HTERT RPE-1 (cell line): ENCODE data around the gene PPDPF.
"Not testable (repeated sequence)": the region's sequence is repeated elsewhere in the genome, so short reads cannot be mapped to it uniquely, and the experiment has no call there.

Experiments
- in situ Hi-C: fragments of 300-500 bp; cut with MboI; formaldehyde crosslinking; loops from 4 replicates; pipeline ENCODE4 v1.14.3; 2020; ENCODE audit warnings: low sequenced_read_pairs

The PPDPF gene

DNA sequence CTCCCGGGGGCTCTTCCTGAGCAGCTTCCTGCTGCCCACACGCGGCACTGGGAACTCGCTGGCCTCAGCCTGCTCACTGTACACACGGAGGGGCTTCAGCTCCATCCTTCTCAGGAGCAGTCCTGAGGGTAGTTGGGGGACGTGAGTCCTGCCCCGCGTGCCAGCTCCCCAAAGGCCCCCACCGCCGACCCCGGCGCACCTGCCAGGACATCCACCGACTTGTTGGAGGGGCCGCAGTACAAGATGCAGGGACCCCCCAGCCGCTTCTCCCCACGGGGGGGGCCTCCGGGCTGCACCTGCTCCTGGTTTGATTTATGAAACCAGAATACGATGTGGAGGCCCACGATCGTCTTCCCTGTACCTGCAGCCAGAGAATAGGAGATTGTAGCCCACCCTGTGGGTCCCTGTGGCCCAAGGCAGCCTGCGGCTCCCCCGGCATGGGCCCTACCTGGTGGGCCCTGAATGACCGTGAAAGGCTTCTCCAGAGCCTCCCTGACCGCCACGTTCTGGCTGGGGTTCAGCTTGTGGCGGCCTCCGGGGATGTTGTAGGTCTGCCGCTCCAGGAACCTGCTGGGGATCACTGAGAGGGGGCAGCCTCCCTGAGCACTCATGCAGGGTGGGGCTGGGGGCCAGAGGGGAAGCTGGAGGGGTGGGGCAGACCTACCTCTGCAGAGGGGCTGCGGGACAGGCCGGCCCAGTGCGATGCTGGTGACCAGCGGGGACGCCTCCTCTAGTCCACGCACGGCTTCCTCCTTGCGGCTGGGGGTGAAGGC lies 41.2 kb downstream of the PPDPF start:
- in situ Hi-C loops: no loop called here

DNA sequence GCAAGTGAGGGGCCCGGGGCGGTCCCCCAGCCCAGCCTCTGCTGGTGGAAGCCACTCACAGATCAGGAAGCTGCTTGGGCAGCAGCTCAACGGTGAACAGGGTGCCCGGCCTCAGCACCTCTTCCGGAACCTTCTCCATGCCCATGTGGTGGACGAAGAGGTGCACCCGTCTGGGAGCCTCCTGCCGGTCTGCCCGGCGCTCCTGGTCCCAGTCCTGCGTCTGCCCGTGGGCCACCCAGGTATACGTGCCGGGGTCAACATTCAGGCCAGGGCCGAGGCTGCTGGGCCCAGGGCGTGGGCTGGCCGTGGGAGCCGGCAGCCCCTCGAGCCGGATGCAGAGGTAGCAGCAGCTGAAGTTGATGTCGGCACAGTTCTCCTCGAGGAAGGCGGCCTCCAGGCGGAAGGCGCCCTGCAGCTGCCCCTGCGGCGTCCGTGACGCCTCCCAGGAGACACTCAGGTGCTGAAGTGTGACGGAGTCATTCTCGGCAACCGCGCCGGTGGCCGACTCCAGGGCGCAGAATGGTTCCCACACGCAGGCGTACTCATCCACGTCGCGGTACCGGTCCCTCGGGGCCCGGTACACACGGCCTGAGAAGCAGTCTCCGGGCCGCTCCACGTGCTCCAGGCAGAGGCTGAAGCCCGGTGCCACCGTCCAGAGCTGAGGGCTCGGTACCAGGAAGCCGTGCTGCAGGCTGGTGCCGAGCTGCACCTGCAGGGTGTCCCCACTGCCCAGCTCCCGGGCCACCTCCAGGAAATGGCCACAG lies 42.1 kb downstream of the PPDPF start:
- in situ Hi-C loops: no loop called here

DNA sequence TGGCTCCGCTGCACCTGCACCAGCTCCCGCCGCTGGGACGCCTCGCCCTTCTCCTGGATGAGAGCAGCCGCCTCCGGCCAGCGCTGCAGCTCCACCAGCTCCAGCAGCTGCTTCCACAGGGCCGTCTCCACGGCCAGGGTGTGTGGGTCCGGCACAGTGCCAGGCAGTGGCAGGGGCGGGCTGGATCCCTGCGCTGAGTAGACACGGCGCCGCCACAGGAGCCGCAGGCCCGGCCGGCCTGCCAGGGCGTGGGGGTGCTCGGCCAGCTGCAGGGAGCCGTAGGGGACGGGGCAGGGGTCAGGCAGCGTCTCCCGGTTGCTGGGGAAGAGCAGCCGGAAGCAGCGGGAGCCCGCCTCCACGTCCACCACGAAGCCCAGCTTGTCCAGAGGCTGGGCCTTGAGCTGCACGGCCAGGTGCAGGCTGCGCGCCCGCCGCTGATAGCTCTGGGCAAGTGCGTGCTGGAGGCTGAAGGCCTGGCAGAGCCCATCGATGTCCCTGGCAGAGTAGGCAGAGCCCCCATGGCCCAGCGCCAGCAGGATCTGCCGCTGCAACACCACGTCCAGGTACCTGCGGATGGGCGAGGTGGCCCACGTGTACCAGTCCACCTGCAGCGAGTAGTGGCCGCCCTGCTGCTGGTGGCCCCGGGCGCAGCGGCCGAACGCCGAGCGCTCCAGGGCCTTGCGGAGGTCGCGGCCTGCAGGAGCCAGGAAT lies 42.8 kb downstream of the PPDPF start:
- in situ Hi-C loops: no loop called here

DNA sequence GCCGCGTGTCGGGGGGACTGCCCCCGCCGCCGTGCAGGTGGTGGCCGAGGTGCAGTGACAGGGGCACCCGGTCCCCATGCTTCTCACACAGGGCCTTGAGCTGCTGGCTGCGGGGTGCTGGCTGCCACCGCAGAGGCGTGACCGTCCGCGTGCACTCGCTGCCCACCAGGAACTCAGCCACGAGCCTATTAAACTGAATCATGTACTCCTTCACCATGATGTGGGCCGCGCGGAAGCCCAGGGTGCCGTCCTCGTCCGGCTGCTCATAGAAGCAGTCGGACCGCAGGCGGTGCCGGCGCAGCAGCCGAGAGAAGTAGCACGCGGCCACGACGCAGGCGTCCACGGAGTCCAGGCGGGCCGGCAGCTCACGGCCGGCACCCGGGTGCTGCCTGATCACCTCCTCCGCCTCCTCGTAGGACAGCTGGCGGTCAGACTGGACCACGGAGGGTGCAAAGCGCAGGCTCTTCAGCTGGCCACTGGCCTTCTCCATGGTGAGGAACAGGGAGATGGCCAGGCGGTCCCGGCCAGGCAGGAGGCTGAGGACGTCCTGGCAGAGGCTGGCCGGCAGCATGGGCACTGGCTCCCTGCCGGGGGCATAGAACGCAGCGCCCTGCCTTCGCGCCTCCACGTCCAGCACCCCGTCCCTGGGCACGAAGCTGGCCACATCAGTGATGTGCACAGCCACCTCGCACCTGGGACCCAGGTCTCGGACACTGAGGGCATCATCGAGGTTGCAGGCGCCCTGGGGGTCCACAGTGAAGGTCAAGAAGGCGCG lies 43.7 kb downstream of the PPDPF start:
- in situ Hi-C loops: no loop called here

DNA sequence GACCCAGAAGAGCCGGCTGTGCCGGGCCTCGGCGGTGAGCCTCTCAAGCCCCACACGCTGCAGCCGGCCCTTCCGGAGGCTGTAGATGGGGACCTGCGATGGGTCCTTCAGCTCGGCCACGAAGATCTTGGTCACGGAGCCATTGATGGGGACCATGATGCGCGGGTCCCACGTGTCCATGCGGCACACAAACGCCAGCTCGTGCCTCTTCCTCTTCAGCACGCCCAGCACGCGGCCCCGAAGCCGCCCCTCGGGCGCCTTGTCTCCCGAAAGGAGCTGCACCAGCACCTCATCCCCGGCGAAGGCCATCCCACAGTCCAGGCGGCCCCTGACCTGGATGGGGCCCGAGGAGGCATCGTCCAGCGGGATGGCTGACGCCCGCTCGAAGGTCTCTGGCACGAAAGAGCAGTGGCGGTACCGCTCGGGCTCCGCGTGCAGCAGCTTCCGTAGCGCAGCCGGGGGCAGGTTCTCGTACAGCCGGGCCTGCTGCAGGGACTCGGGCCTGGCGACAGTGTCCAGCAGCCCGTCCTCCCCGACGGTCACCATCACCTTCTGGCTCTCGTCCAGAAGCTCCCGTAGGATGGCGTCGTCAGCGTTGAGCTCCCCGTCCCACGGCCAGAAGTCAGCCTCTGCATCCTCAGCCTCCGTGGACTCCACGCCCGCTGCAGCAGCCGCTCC lies 44.6 kb downstream of the PPDPF start:
- in situ Hi-C loops: no loop called here

DNA sequence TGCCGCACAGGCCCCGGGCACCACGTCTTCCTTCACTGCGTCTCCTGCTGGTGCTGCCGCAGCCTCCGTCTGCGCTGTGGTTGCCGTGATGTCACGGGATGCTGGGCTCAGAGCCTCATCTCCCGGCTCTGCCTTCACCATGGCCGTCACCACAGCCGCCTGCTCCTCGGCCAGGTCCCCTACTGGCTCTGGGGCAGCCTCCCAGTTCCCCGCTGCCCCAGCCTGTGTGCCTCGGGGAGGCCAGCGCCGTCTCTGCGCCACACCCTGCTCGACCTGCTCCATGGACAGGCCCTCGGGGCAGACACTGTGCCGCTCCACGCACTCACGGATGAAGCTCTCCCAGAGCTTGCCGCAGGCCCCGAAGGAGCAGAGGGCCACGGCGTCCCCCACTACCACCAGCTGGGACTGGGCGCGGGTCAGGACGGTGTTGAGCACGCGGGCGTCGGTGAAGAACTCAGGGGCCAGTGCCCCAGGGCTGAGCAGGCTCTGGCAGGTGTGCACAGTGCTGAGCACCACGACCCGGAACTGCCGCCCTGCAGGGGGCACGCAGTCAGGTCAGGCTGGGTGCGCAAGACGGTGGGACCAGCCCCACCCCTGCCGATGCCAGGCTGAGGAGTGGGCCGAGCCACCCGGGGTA lies 45.3 kb downstream of the PPDPF start:
- in situ Hi-C loops: no loop called here

DNA sequence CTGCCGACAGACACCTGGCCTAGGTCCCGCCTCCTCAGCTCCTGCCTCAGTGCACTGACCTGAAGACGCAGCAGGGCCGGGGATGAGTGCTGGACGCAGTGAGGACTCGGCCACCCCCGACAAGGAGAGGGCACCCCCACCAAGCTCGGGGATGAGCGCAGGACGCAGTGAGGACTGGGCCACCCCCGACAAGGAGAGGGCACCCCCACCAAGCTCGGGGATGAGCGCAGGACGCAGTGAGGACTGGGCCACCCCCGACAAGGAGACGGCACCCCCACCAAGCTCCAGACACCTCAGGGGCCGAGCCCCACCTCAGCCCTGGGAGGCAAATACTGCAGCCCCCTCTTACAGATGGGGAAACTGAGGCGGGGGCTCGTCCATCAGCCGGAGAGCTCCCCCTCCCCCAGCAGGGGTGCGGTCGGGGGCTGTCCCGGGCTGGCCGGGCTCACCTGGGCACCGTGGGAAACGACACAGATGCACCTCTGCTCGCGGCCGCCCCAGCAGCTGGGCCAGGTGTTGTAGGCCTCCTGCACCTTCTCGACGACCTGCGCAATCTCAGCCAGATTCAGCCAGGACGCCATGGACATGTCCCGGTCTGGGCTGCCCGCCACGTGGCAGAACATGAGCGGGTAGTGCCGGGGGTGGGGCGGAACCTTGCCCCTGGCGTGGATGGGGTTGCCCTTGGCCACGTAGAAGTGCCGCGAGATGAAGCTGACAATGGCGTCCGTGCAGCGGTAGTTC lies 46.0 kb downstream of the PPDPF start:
- in situ Hi-C loops: no loop called here

DNA sequence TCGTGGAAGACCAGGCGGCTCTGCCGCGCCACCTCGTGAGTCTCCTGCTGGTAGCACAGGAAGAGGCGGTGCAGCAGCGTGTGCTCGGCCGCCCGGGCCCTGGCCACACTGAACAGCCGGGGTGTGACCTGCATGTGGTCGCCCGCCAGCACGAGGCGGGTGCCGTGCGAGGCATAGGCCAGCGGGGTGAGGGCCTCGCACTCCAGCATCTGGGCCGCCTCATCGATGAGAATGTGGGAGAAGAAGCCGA lies 46.5 kb downstream of the PPDPF start:
- in situ Hi-C loops: no loop called here

DNA sequence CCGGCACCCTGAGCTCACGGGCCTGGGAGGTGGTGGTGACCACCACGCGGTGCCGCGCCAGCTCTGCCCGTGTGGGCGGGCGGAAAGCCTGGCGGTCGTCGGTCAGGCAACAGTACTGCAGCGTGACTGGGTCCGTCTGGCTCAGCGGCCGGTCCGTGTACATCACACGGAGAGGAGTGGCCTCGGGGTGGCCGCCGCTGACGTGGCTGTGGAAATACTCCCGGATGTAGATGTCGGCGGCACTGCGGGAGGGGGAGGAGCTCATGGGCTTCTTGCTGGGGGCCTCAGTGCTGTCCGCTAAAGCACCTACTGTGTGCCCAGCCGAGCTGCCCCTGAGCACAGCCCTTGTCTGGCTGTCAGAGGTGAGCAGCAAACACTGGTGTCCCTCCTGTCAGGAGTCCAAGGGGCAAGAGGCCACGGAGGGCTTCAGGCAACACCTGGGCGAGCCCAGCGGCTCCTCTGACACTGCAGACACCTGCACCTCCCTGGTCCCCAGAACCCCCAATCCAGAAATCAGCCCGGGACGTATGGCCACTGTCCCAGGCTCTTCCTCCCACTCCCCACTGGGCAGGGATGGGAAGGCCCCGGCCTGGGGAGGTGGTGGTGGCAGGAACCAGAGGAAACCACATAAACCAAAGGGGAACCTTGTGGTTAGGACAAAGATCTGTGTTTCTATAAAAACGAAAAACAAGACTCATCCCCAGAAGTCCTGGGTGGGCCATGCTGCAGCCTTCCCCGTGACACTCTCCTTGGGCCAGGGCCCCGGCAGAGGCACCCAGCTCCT lies 47.0 kb downstream of the PPDPF start:
- in situ Hi-C loops: no loop called here

DNA sequence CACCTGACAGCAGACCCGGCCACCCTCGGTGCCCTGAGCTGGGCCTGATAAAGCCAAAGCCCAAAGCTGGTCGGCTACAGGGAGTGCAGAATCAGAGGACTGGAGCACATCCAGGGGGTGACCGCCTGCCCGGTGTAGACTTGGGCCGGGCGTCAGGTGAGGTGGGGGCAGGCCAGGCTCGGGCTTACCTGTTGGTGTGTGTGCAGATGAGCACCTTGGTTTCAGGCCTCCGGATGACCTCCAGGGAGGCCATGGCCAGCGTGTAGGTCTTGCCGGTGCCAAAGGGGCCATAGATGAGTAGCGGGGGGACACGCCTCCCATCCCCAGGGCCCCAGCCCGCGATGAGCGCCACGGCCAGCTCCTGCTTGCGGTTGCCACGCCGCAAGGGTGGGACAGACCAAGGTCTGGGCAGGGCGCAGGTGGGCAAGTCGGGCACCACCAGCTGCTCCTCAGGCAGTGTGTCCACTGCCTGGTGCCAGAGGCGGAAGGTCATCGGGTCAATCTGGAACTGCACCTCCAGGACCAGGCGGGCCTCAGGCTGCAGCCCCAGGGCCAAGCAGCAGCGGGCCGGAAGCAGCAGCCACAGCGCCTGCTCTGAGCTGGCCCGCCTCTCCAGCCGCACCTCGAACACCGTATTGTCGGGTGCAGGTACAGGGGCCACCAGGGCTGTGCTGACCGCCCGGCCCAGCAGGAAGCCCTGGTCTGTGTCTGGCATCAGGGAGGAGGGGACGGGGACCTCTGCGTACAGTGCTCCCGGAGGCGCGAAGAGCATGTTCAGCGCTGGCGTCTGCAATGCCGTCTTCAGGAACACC lies 47.8 kb downstream of the PPDPF start:
- in situ Hi-C loops: no loop called here

DNA sequence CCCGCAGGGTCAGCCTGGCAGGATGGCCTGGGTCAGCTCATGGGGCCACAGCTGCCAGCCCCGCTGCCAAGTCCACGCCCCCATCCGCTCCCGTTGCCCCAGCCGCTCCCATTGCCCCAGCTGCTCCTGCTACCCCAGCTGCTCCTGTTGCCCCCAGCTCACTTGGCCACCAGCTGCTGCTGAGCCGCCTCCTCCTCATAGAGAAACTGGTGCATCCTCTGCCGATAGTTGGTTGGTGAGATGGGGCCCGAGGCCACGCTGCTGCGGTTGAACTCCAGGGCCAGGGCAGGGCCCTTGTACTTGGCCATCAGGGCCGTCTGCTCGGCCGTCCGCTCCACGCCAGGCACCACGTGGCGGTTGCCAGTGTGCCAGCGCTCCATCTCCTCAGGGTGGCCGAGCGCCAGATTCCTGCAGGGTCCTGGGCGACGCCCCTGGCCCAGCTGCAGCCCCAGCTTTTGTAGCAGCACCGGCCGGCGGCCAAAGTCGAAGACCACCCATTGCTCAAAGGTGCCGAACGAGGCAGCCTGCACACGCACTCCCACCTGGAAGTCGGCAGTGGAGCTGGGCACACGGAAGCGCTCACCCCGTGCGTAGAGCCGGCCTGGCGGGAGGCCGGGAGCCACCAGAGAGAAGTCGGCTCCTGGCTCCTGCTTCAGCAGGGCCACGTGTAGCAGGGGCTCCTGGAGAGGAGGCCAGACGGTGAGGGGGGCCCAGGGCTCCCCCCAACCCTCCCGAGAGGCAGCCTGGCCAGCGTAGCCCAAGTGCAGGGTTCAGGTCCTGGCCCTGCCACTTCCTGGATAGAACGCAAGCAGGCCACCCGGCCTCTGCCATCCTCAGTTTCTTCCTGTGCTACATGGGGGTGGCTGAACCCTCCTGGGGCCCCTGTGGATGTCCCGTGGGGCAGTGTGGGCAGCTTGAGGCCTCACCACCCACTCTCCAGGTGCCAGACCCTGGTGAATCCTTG lies 48.7 kb downstream of the PPDPF start:
- in situ Hi-C loops: no loop called here

DNA sequence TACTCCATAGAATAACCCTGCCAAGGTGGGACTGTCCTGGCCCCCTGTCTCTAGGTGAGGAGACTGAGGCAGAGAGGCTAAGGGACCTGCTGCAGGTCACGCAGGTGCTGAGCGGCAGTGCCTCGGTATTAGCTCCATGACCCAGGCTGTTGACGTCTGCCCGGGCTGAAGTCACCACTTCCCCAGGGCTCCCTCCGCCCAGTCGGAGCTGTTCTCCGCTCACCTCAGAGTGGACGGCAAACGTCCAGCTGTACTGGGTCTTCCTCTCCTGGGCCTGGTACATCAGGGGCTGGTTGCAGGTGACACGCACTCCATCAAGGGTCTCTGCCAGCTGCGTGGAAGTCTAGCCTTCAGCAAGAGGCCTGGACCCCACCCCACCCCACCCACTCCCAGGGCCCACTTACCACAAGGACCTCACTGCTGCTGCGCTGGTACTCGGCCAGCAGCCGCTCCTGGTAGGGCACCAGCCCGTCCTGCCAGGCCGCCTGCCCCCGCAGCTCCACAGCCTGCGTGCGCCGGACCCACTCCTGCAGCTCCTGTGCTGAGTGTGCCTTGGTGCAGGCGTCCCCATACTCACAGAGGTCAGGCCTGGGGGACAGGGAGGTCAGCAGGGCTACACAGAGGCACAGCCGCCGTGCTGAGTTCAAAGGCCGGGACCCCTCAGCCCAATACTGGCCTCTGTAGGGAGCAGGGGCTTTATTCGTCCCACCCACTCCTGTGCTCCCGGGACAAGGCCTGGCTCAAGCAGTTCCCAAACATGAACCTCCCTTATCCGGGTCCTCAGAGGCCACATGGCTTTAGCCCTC lies 49.9 kb downstream of the PPDPF start:
- in situ Hi-C loops: no loop called here

DNA sequence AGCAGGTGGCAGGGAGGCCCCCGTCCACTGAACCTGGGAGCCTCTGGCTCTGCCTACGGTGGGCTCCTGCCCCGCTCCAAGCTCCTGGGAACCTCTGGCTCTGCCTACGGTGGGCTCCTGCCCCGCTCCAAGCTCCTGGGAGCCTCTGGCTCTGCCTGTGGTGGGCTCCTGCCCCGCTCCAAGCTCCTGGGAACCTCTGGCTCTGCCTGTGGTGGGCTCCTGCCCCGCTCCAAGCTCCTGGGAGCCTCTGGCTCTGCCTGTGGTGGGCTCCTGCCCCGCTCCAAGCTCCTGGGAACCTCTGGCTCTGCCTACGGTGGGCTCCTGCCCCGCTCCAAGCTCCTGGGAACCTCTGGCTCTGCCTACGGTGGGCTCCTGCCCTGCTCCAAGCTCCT lies 50.5 kb downstream of the PPDPF start:
- in situ Hi-C loops: not testable (repeated sequence)
